ENCODE measurements around the gene PFKM.

- TF ChIP-seq POLR2A (IDR thresholded peaks at IDR 0.05; ENCODE audit: low read depth, low read length) (peak; percentile 72; the same call in 1 of the 2 replicates), SPI1 (IDR thresholded peaks at IDR 0.05; ENCODE audit: low read depth, low read length) (no peak), TAF1 (IDR thresholded peaks at IDR 0.05; ENCODE audit: low read depth, low read length) (peak; percentile 33; the same call in 1 of the 2 replicates), POLR2AphosphoS5 (IDR thresholded peaks at IDR 0.05; ENCODE audit: low read depth, low read length) (peak; percentile 76)
Observed at GRCh38 chr12:48105321-48105866, 13.8 kb upstream of the PFKM start.
